ENCODE data around the gene MGLL.

- TF ChIP-seq EP300 (IDR thresholded peaks at IDR 0.05; ENCODE audit: low read length) (no peak), STAT6 (CRISPR knock-in tag; IDR thresholded peaks at IDR 0.05) (no peak), ZNF24 (IDR thresholded peaks at IDR 0.05) (no peak)
Measured at GRCh38 chr3:127759826-127760225, 62.5 kb downstream of the MGLL start.
